Globus pallidus (tissue), 1 donor: Measurements from ENCODE around the gene PRR19.

Experiments used
- DNase-seq: peaks from one replicate; pipeline ENCODE4 v3.0.0-alpha.2; 2015; ENCODE audit warnings: low spot score

PRR19 gene

GRCh38 chr19:42295831-42296525 lies 6.0 kb upstream of the PRR19 start:
- DNase-seq = peak; percentile 63

- DNase-seq = no peak
Measured at GRCh38 chr19:42297039-42297438, 4.9 kb upstream of the PRR19 start.

GRCh38 chr19:42303101-42303464 lies 1.2 kb downstream of the PRR19 start:
- DNase-seq = no peak

- DNase-seq = no peak
Measured at GRCh38 chr19:42303876-42304275, 1.9 kb downstream of the PRR19 start.

- DNase-seq = no peak
Measured at GRCh38 chr19:42306646-42307045, 4.7 kb downstream of the PRR19 start.

GRCh38 chr19:42309686-42310085 lies 7.8 kb downstream of the PRR19 start:
- no peak for DNase-seq

GRCh38 chr19:42311657-42312056 lies 9.7 kb downstream of the PRR19 start:
- no peak for DNase-seq

GRCh38 chr19:42312370-42312769 lies 10.4 kb downstream of the PRR19 start:
- no peak for DNase-seq

- DNase-seq = peak; percentile 56
Measured at GRCh38 chr19:42313096-42313839, 11.3 kb downstream of the PRR19 start, which contains the start of gene TMEM145. TSS of gene TMEM145 (plus strand) at chr19:42313309. CDS start at chr19:42313377, 68 bp downstream.

- DNase-seq = no peak
Measured at GRCh38 chr19:42313840-42314755, 12.2 kb downstream of the PRR19 start.

GRCh38 chr19:42315024-42315423 lies 13.1 kb downstream of the PRR19 start:
- DNase-seq = no peak

- DNase-seq = no peak
Measured at GRCh38 chr19:42316223-42317211, 14.6 kb downstream of the PRR19 start.

GRCh38 chr19:42317535-42317934 lies 15.6 kb downstream of the PRR19 start:
- no peak for DNase-seq

GRCh38 chr19:42322305-42322704 lies 20.4 kb downstream of the PRR19 start:
- DNase-seq = no peak

GRCh38 chr19:42323473-42323851 lies 21.5 kb downstream of the PRR19 start:
- no peak for DNase-seq

- no peak for DNase-seq
Measured at GRCh38 chr19:42323852-42324654, 22.1 kb downstream of the PRR19 start.

GRCh38 chr19:42324655-42325307 lies 22.8 kb downstream of the PRR19 start:
- no peak for DNase-seq

- peak; percentile 99 for DNase-seq
Measured at GRCh38 chr19:42325308-42325895, 23.5 kb downstream of the PRR19 start, which contains the start of gene MEGF8. TSS of gene MEGF8 (plus strand) at chr19:42325635. CDS start at chr19:42326244, 609 bp downstream.
